ENCODE data around the gene CDKAL1. TPM values are rescaled to one million over a fixed set of nuclear protein-coding genes. Genes with fewer than 3 reads are reported as not detected.

The CDKAL1 gene
- total and polyA plus RNA-seq, 9 of the 15 experiments (the other 6 are each of a cell fraction or from before 2014, with no cell fraction given): 11.2 to 36.3 (median 20.1) TPM

DNA sequence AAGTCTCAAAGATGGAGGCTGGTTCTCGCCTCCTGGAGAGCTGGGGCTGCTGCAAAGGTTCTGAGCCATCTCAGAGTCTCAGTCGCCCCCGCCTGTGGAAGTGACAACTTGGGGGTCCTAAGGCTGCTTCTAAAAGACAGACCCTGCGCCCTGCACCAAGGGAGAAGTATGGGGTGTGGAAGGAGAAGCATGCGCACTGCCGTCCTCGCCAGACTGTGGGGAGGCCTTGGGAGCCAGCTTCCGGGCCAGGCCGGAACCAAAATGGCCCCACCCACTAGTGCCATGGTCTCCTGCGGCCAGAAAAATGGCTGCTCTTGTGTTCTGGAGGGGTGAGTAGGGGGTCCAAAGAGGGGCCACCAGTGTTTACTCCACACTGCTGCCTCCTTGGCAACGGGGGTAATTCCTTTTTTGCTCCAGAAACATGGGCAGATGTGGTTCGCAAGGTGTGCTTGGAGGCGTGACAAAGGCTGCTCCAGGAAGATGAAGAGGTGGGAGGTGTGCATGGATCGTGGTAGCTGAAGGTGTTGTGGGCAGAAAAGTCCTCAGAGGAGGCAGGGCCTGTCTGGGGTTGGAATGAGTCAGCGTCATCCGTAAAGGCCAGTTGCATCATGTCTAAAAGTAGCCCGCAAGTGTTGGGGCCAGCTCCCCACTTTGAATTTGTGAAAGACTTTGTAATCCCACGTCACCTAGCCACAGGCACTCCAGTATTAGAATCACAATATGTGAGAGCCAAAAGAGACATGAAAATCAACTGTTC, 729.5 kb downstream of the CDKAL1 start (continued):
- TF ChIP-seq KLF6 (CRISPR knock-in tag; IDR thresholded peaks at IDR 0.05; ENCODE audit: borderline replicate concordance) (peak; percentile 81; the same call in 1 of the 2 replicates), NR4A1 (CRISPR knock-in tag; IDR thresholded peaks at IDR 0.05) (no peak), NR4A1 (tag; IDR thresholded peaks at IDR 0.05) (peak; percentile 80), TEAD1 (CRISPR knock-in tag; IDR thresholded peaks at IDR 0.05) (peak; percentile 37 to 57; a peak in 2 of 4 replicates), ZSCAN29 (IDR thresholded peaks at IDR 0.05) (no peak), CEBPG (CRISPR knock-in tag; IDR thresholded peaks at IDR 0.05) (peak; percentile 94), CEBPG (tag; conservative IDR thresholded peaks at IDR 0.05 in 1 of 2, IDR thresholded peaks at IDR 0.05 in 1 of 2) (peak; percentile 94 to 98), ARID2 (IDR thresholded peaks at IDR 0.05) (no peak), SREBF1 (IDR thresholded peaks at IDR 0.05; ENCODE audit: borderline replicate concordance, low read depth, low read length) (no peak), BHLHE40 (IDR thresholded peaks at IDR 0.05; ENCODE audit: low read length) (0 out of 2 replicates have a peak, but pooled peaks have one; percentile 23), FOXA3 (CRISPR knock-in tag; conservative IDR thresholded peaks at IDR 0.05 in 1 of 2, IDR thresholded peaks at IDR 0.05 in 1 of 2) (0 out of 4 replicates have a peak, but pooled peaks of 1 of the 2 experiments have one; percentile 75), U2AF1 (optimal IDR thresholded peaks at IDR 0.05; ENCODE audit: low read depth, low read length) (no peak), PCBP2 (IDR thresholded peaks at IDR 0.05; ENCODE audit: low read depth, low read length, poor library complexity, severe bottlenecking) (no peak)
- TF ChIP-seq, protein P1, sequence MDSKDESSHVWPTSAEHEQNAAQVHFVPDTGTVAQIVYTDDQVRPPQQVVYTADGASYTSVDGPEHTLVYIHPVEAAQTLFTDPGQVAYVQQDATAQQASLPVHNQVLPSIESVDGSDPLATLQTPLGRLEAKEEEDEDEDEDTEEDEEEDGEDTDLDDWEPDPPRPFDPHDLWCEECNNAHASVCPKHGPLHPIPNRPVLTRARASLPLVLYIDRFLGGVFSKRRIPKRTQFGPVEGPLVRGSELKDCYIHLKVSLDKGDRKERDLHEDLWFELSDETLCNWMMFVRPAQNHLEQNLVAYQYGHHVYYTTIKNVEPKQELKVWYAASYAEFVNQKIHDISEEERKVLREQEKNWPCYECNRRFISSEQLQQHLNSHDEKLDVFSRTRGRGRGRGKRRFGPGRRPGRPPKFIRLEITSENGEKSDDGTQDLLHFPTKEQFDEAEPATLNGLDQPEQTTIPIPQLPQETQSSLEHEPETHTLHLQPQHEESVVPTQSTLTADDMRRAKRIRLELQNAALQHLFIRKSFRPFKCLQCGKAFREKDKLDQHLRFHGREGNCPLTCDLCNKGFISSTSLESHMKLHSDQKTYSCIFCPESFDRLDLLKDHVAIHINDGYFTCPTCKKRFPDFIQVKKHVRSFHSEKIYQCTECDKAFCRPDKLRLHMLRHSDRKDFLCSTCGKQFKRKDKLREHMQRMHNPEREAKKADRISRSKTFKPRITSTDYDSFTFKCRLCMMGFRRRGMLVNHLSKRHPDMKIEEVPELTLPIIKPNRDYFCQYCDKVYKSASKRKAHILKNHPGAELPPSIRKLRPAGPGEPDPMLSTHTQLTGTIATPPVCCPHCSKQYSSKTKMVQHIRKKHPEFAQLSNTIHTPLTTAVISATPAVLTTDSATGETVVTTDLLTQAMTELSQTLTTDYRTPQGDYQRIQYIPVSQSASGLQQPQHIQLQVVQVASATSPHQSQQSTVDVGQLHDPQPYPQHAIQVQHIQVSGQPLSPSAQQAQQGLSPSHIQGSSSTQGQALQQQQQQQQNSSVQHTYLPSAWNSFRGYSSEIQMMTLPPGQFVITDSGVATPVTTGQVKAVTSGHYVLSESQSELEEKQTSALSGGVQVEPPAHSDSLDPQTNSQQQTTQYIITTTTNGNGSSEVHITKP (IDR thresholded peaks at IDR 0.05; ENCODE audit: partially characterized antibody): no peak
- TF ChIP-seq, protein P2, sequence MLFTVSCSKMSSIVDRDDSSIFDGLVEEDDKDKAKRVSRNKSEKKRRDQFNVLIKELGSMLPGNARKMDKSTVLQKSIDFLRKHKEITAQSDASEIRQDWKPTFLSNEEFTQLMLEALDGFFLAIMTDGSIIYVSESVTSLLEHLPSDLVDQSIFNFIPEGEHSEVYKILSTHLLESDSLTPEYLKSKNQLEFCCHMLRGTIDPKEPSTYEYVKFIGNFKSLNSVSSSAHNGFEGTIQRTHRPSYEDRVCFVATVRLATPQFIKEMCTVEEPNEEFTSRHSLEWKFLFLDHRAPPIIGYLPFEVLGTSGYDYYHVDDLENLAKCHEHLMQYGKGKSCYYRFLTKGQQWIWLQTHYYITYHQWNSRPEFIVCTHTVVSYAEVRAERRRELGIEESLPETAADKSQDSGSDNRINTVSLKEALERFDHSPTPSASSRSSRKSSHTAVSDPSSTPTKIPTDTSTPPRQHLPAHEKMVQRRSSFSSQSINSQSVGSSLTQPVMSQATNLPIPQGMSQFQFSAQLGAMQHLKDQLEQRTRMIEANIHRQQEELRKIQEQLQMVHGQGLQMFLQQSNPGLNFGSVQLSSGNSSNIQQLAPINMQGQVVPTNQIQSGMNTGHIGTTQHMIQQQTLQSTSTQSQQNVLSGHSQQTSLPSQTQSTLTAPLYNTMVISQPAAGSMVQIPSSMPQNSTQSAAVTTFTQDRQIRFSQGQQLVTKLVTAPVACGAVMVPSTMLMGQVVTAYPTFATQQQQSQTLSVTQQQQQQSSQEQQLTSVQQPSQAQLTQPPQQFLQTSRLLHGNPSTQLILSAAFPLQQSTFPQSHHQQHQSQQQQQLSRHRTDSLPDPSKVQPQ (CRISPR knock-in tag; IDR thresholded peaks at IDR 0.05; ENCODE audit: borderline replicate concordance): no peak

Measured in K562 (cell line).